HepG2 (cell line): ENCODE results near the gene PCSK5. TPM values are rescaled to one million over a fixed set of nuclear protein-coding genes. Genes with fewer than 3 reads are reported as not detected.

ENCODE experiments used
- ATAC-seq: fragments of 200-7000 bp; cut with Tn5 transposase; 3 replicates; pipeline ENCODE4 v1.9.1; 2020; ENCODE audit warnings: mild to moderate bottlenecking, moderate library complexity
- BruUV-seq: library from RNA; stranded (reverse); fragments of 400-500 nt; replicated peaks from 2 replicates; lab custom pipeline; 2021; lab: Mats Ljungman, UMichigan
- CTCF ChIA-PET: fragments of 300-600 bp; formaldehyde crosslinking; extraction: SDS; loops from one replicate; lab custom pipeline; 2021; ENCODE audit warnings: low total read pairs, inconsistent platforms, low intra/inter-chr PET ratio; lab: Yijun Ruan, JAX
- POLR2A ChIA-PET: fragments of 350-600 bp; sonication (Branson Sonifier 250); formaldehyde crosslinking; loops from one replicate; lab custom pipeline; 2020; ENCODE audit warnings: antibody characterized with exemption, inconsistent platforms; lab: Yijun Ruan, JAX
- DNase-seq: peaks from one replicate; pipeline ENCODE4 v3.0.0-alpha.2; 2015; ENCODE audit warnings: low spot score
- FAIRE-seq: peaks from 3 replicates; lab custom pipeline; 2011; peaks lifted over from hg19 to GRCh38; lab: Jason Lieb, UNC
- H2AFZ ChIP-seq: one replicate; pipeline ENCODE4 v1.6.1; 2011; ENCODE audit warnings: low read length, inconsistent platforms
- H3K27ac ChIP-seq: fragments of 300-600 bp; 3 replicates; pipeline ENCODE4 v1.8.0; 2011; ENCODE audit warnings: mixed run types, mild to moderate bottlenecking, mixed read lengths, low read length, inconsistent platforms; ENCODE audit not compliant: insufficient read depth; ENCODE audit errors: extremely low read length
- H3K27me3 ChIP-seq, 2 experiments: fragments of 200-600 bp in 1 of 2; 2 replicates in 1 of 2; 3 replicates in 1 of 2; pipeline versions ENCODE4 v1.6.0 to v1.8.0; 2011; ENCODE audit warnings: low read length in 2 of 2, mild to moderate bottlenecking in 2 of 2, moderate library complexity in 2 of 2, inconsistent platforms in 1 of 2; ENCODE audit not compliant: insufficient read depth in 2 of 2, control insufficient read depth in 1 of 2
- H3K36me3 ChIP-seq, 2 experiments: fragments of 200-600 bp in 1 of 2; replicated peaks in 1 of 2; 2 replicates in 1 of 2; 3 replicates in 1 of 2; pipeline versions ENCODE4 v1.5.1 to v1.8.0; 2011; ENCODE audit warnings: low read length in 2 of 2, inconsistent platforms in 1 of 2; ENCODE audit not compliant: insufficient read depth in 2 of 2, control insufficient read depth in 1 of 2
- H3K4me1 ChIP-seq: 2 replicates; pipeline ENCODE4 v1.5.1; 2012; ENCODE audit warnings: low read length, inconsistent platforms; ENCODE audit not compliant: insufficient read depth
- H3K4me2 ChIP-seq: 2 replicates; pipeline ENCODE4 v1.6.0; 2011; ENCODE audit warnings: low read depth, low read length, inconsistent platforms
- H3K4me3 ChIP-seq, 3 experiments: fragments of 200-600 bp in 1 of 3; sonication (generic), shearing (Covaris generic) in 1 of 3; replicated peaks in 1 of 3; 2 replicates each; pipeline ENCODE4 v1.5.1; 2011 to 2016; ENCODE audit warnings: low read length in 3 of 3, inconsistent platforms in 2 of 3, low read depth in 2 of 3, mild to moderate bottlenecking in 2 of 3, control low read depth in 1 of 3, mixed read lengths in 1 of 3; ENCODE audit not compliant: insufficient read depth in 1 of 3
- H3K79me2 ChIP-seq: one replicate; pipeline ENCODE4 v1.6.1; 2011; ENCODE audit warnings: low read length, inconsistent platforms; ENCODE audit not compliant: insufficient read depth
- H3K9ac ChIP-seq: 2 replicates; pipeline ENCODE4 v1.6.0; 2011; ENCODE audit warnings: mild to moderate bottlenecking, low read depth, low read length, inconsistent platforms; ENCODE audit not compliant: insufficient read depth
- H3K9me3 ChIP-seq: 2 replicates; pipeline ENCODE4 v1.5.1; 2012; ENCODE audit warnings: mild to moderate bottlenecking, low read length
- H4K20me1 ChIP-seq: 2 replicates; pipeline ENCODE4 v1.6.0; 2011; ENCODE audit warnings: inconsistent platforms, mild to moderate bottlenecking, low read length, moderate library complexity; ENCODE audit not compliant: insufficient read depth
- CENPX ChIP-seq: sonication (generic); formaldehyde crosslinking; IDR thresholded peaks from 2 replicates; pipeline ENCODE4 v1.9.0; 2021; ENCODE audit warnings: mild to moderate bottlenecking, missing genetic modification reagents, moderate library complexity
- ELF3 ChIP-seq: IDR thresholded peaks from 2 replicates; pipeline ENCODE4 v1.6.1; 2016; ENCODE audit warnings: missing genetic modification reagents, missing compliant biosample characterization
- HNF4A ChIP-seq: sonication (generic); formaldehyde crosslinking; IDR thresholded peaks from 2 replicates; pipeline ENCODE4 v1.4.0; 2020; ENCODE audit warnings: missing genetic modification reagents
- JUNB ChIP-seq: sonication (generic); formaldehyde crosslinking; IDR thresholded peaks from 2 replicates; pipeline ENCODE4 v1.8.0; 2022; ENCODE audit warnings: missing genetic modification reagents, mild to moderate bottlenecking, borderline replicate concordance
- KDM2A ChIP-seq: sonication (generic); formaldehyde crosslinking; IDR thresholded peaks from 2 replicates; pipeline ENCODE4 v1.4.0; 2020; ENCODE audit warnings: low read depth, missing genetic modification reagents, borderline replicate concordance
- MATR3 ChIP-seq: sonication (generic); formaldehyde crosslinking; IDR thresholded peaks from 2 replicates; pipeline ENCODE4 v1.4.0; 2020; ENCODE audit warnings: missing genetic modification reagents
- PTBP1 ChIP-seq: fragments of 200-400 bp; formaldehyde crosslinking; IDR thresholded peaks from 2 replicates; pipeline ENCODE4 v1.6.1; 2018; ENCODE audit warnings: low read length, low read depth; ENCODE audit not compliant: poor library complexity, severe bottlenecking
- RAD51 ChIP-seq: fragments of 450-650 bp; IDR thresholded peaks from 2 replicates; pipeline ENCODE4 v1.6.1; 2016; ENCODE audit warnings: borderline replicate concordance
- SALL2 ChIP-seq: sonication (generic); formaldehyde crosslinking; IDR thresholded peaks from 2 replicates; pipeline ENCODE4 v1.8.1; 2023; ENCODE audit warnings: mild to moderate bottlenecking, missing genetic modification reagents, inconsistent platforms
- SNAI1 ChIP-seq: sonication (generic); formaldehyde crosslinking; IDR thresholded peaks from 2 replicates; pipeline ENCODE4 v1.5.0; 2020; ENCODE audit warnings: mild to moderate bottlenecking, missing genetic modification reagents, borderline replicate concordance
- SNRNP70 ChIP-seq: fragments of 200-400 bp; formaldehyde crosslinking; IDR thresholded peaks from 2 replicates; pipeline ENCODE4 v1.6.1; 2017; ENCODE audit warnings: mild to moderate bottlenecking, low read depth, low read length, moderate library complexity
- SOX5 ChIP-seq: IDR thresholded peaks from 2 replicates; pipeline ENCODE4 v1.6.1; 2016; ENCODE audit warnings: borderline replicate concordance
- SRSF4 ChIP-seq: fragments of 200-400 bp; formaldehyde crosslinking; IDR thresholded peaks from one replicate; pipeline ENCODE4 v1.6.1; 2018; ENCODE audit warnings: mild to moderate bottlenecking, low read depth, low read length, moderate library complexity; ENCODE audit not compliant: poor library complexity, severe bottlenecking
- ZBTB38 ChIP-seq: sonication (generic); formaldehyde crosslinking; IDR thresholded peaks from 2 replicates; pipeline ENCODE4 v1.5.1; 2020; ENCODE audit warnings: mild to moderate bottlenecking, missing genetic modification reagents
- ZNF607 ChIP-seq: sonication (generic); formaldehyde crosslinking; IDR thresholded peaks from 2 replicates; pipeline ENCODE4 v1.5.1; 2020; ENCODE audit warnings: missing genetic modification reagents, mild to moderate bottlenecking, borderline replicate concordance
- ZNF660 ChIP-seq: sonication (generic); formaldehyde crosslinking; IDR thresholded peaks from 2 replicates; pipeline ENCODE4 v1.5.1; 2020; ENCODE audit warnings: mild to moderate bottlenecking, low read depth, missing genetic modification reagents, borderline replicate concordance
- ZNF7 ChIP-seq: IDR thresholded peaks from 2 replicates; pipeline ENCODE4 v1.6.1; 2016; ENCODE audit warnings: missing biosample characterization, missing genetic modification reagents
- WGBS: methylation state at CpG from one replicate; pipeline ENCODE4 v1.1.6; 2017; ENCODE audit warnings: low lambda C conversion rate; 5-methylcytosine and 5-hydroxymethylcytosine counted together
- in situ Hi-C: cut with HindIII; loops from 2 replicates; pipeline ENCODE4 v1.10.0; 2017; ENCODE audit warnings: low pct_unique_long_range_greater_than_20kb; ENCODE audit not compliant: extremely low pct_ligation_motif_present
- intact Hi-C: fragments of 100-400 bp; cut with micrococcal nuclease; formaldehyde crosslinking; loops from one replicate; pipeline ENCODE4 v1.10.0; 2022; ENCODE audit not compliant: unreplicated experiment
- polyA plus RNA-seq, 8 experiments: library from polyadenylated mRNA; depleted of rRNA in 3 of 8; stranded (reverse) in 7 of 8; unstranded in 1 of 8; fragments of >200 nt; fragmentation: Illumina TruSeq in 4 of 8; extraction: Trizol in 4 of 8; gene quantifications; 2 replicates each; pipeline versions ENCODE4 v1.2.1 to v1.2.3, GENCODE V29; 2011 to 2016; ENCODE audit warnings: low read depth in 4 of 8, missing spikeins in 1 of 8, mixed read lengths in 1 of 8; ENCODE audit not compliant: insufficient read depth in 1 of 8
- total RNA-seq, 5 experiments: library from RNA; depleted of rRNA; stranded (reverse); fragments of >200 nt; fragmentation: Illumina TruSeq; extraction: Trizol; gene quantifications; 2 replicates each; pipeline ENCODE4 v1.2.3, GENCODE V29; 2016; ENCODE audit warnings: low read depth in 1 of 5
- TF ChIP-seq, protein P1 (sequence below): sonication (generic); formaldehyde crosslinking; IDR thresholded peaks from 2 replicates; pipeline ENCODE4 v1.8.0; 2022; ENCODE audit warnings: missing genetic modification reagents, low read depth, mild to moderate bottlenecking, borderline replicate concordance
- TF ChIP-seq, protein P2 (sequence below): sonication (generic); formaldehyde crosslinking; conservative IDR thresholded peaks from 2 replicates; pipeline ENCODE4 v1.4.0; 2020; ENCODE audit warnings: missing genetic modification reagents

Gene PCSK5
- total and polyA plus RNA-seq, 2 of the 13 experiments (the other 11 are each of a cell fraction or from before 2014, with no cell fraction given), result 0.55 to 0.66 TPM

DNA sequence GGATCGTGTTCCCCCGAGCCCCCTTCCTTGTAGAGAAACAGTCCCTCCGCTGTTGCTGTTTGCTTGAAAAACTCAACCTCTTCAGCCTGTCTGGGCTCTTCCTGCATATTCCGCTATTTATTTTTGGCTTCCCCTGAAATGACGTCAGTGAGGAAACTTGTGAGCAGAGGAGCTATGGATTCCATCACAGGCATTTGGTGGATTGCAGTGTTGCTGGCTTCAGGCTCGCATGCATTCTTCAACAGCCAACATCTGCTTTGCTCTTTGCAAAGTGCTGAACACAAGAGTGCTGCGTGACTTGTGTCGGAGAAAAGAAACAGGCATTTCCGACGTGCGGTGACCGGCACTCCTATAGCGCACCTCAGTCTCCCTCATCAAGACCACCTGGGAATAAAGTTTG is 271.1 kb downstream of the PCSK5 start (continued):
- no peak for TF ChIP-seq PTBP1
- TF ChIP-seq HNF4A (CRISPR knock-in tag), result no peak
- TF ChIP-seq RAD51, result no peak
- no peak for TF ChIP-seq SRSF4
- TF ChIP-seq MATR3 (CRISPR knock-in tag), result no peak
- no peak for TF ChIP-seq ZBTB38 (CRISPR knock-in tag)
- TF ChIP-seq SNAI1, result no peak
- no peak for TF ChIP-seq SALL2 (CRISPR knock-in tag)
- no peak for TF ChIP-seq JUNB
- TF ChIP-seq, protein P1, sequence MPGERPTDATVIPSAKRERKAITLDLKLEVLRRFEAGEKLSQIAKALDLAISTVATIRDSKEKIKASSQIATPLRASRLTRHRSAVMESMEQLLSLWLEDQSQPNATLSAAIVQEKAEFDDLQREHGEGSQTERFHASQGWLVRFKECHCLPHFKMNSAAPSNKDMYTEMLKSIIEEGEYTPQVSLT (CRISPR knock-in tag), result no peak
- TF ChIP-seq SNRNP70, result no peak
- no peak for TF ChIP-seq ELF3 (CRISPR knock-in tag)

DNA sequence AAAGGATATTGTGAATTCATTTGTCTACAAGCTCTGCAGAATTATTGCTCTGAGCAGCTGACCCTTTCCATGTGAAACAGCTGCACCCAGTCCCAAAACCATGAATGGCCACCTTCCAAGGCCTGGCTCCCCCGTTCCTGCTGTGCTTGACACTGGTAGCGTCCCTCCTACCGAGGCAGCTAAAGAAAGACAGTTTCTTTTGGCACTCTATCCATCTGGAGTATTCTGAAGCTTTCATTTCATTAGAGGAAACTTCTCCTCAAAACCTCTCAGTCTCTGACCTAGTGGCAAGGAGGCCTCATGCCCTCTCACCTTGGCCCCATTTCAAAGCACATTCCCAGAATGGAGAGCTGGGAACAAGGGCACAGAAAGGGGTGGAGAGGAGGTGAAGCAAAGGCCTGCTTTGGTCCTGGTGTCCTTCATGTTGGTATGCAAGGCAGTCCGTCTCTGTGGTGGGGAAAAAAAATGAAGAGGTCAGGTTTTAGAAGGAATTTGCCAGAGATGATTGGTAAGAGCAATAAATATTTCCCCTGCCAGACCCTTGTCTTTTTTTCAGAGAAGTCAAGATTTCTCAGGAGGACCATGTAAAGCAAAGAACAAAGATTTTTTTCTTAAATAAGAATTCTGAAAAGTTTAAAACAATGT is 271.7 kb downstream of the PCSK5 start:
- POLR2A ChIA-PET, result no interaction called here
- DNase-seq, result no peak
- no peak overlapping the region for H3K4me3 ChIP-seq
- H3K36me3 ChIP-seq, result no peaks in the 10 kb centered on the region
- FAIRE-seq, result no peak
- no peaks in the 10 kb centered on the region for H3K9me3 ChIP-seq
- CTCF ChIA-PET, result no interaction called here
- H3K27me3 ChIP-seq, result no peaks in the 10 kb centered on the region
- TF ChIP-seq KDM2A (no peak), ZNF607 (no peak), SOX5 (CRISPR knock-in tag) (no peak), ZNF660 (CRISPR knock-in tag) (no peak), CENPX (CRISPR knock-in tag) (no peak), ZNF7 (no peak)
- TF ChIP-seq, protein P2, sequence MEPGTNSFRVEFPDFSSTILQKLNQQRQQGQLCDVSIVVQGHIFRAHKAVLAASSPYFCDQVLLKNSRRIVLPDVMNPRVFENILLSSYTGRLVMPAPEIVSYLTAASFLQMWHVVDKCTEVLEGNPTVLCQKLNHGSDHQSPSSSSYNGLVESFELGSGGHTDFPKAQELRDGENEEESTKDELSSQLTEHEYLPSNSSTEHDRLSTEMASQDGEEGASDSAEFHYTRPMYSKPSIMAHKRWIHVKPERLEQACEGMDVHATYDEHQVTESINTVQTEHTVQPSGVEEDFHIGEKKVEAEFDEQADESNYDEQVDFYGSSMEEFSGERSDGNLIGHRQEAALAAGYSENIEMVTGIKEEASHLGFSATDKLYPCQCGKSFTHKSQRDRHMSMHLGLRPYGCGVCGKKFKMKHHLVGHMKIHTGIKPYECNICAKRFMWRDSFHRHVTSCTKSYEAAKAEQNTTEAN, result no peak
- 26% methylated on average over 4 of the region's 4 CpGs for WGBS
- H3K4me1 ChIP-seq, result no peaks in the 10 kb centered on the region
- intact Hi-C loops, result no loop called here
- H4K20me1 ChIP-seq, result no peaks in the 10 kb centered on the region
- H2AFZ ChIP-seq, result no peak overlapping the region
- no TSS peak for BruUV-seq
- H3K27ac ChIP-seq, result no peak overlapping the region
- H3K4me2 ChIP-seq, result no peak overlapping the region
- ATAC-seq, result no peak
- in situ Hi-C loops, result no loop called here
- H3K9ac ChIP-seq, result no peak overlapping the region
- no peaks in the 10 kb centered on the region for H3K79me2 ChIP-seq
